GM15510 (cell line): ENCODE data around the gene CCND1.

Experiments
- POLR2A ChIP-seq: IDR thresholded peaks from 3 replicates; pipeline ENCODE4 v1.6.1; 2011; ENCODE audit warnings: borderline replicate concordance; ENCODE audit not compliant: insufficient read length; ENCODE audit errors: extremely low read depth

Gene CCND1

DNA sequence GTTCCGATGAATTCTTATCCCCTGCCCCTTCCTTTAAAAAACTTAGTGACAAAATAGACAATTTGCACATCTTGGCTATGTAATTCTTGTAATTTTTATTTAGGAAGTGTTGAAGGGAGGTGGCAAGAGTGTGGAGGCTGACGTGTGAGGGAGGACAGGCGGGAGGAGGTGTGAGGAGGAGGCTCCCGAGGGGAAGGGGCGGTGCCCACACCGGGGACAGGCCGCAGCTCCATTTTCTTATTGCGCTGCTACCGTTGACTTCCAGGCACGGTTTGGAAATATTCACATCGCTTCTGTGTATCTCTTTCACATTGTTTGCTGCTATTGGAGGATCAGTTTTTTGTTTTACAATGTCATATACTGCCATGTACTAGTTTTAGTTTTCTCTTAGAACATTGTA, 12.0 kb downstream of the CCND1 start:
- TF ChIP-seq POLR2A = no peak

GRCh38 chr11:69653406-69653960, 12.5 kb downstream of the CCND1 start:
- no peak for TF ChIP-seq POLR2A

- TF ChIP-seq POLR2A = no peak
These were observed 13.2 kb downstream of the CCND1 start for GRCh38 chr11:69654001-69654659.

GRCh38 chr11:69654660-69655478, 13.9 kb downstream of the CCND1 start:
- TF ChIP-seq POLR2A = no peak

GRCh38 chr11:69655479-69656428, 14.8 kb downstream of the CCND1 start:
- no peak for TF ChIP-seq POLR2A

GRCh38 chr11:69656536-69657455, 15.8 kb downstream of the CCND1 start:
- no peak for TF ChIP-seq POLR2A

- TF ChIP-seq POLR2A = no peak
These were observed 16.5 kb downstream of the CCND1 start for GRCh38 chr11:69657456-69657910.

- TF ChIP-seq POLR2A = no peak
These were observed 17.1 kb downstream of the CCND1 start for GRCh38 chr11:69657911-69658625.

GRCh38 chr11:69658626-69659450, 17.9 kb downstream of the CCND1 start:
- no peak for TF ChIP-seq POLR2A

DNA sequence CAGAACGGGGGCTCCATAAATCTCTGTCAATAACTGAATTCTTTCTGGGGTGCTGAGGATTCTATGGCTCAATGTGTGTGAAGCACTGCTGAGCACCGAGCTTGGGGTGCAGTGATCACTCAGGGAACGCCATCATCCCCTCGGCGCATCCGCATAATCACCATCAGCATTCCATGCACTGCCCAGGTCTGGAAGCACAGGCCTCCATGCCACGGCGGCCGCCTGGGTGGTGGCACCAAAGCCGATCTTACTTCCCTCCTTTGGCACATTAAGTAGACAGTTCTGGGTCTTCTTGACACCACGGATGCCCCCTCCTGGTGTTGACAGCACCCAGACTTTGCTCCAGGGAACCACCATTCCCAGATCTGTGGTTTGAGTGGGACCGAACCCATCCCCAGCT, 18.6 kb downstream of the CCND1 start:
- TF ChIP-seq POLR2A = no peak

DNA sequence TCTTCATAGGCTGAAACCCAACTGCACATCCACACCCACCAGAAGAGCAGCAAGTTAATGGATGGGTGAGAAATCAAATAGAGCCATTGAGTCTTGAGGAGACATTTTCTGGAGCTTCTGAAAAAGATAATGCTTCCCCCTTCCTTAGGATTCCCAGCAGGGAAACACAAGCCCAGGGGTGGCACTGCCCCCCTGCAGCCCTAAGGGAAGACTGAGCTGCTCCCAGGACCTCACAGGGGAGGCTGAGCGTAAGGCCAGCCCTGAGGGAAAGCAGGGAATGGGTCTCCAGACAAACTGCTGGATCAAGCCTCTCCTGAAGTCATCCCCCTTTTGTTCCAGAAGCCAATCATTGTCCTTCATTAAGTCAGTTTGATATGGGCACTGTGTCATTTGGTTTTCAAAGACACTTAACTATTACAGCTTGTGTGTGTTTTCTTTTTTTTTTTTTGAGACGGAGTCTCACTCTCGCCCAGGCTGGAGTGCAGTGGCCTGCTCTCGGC, 19.1 kb downstream of the CCND1 start:
- TF ChIP-seq POLR2A = no peak

DNA sequence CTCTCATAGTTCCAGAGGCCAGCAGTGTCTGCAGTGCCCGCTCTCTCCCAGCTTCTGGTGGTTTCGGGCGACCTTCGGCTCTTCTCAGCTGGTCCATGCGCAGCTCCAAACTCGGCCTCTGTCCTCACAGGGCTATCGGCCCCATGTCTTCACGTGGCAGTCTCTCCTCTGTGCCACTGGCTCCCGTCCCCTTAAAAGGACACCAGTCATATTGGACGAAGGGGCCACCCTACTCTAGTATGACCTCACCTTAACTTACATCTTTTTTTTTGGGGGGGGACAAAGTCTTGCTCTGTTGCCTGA, 20.4 kb downstream of the CCND1 start:
- no peak for TF ChIP-seq POLR2A
